Gastrocnemius medialis (tissue), 4 donors: Measurements from ENCODE around the gene PLSCR4.

Experiments
- POLR2A ChIP-seq, 2 donors: fragments of 450-650 bp; IDR thresholded peaks; one replicate each; pipeline ENCODE4 v1.6.1; 2017; ENCODE audit warnings: antibody characterized with exemption in 2 of 2, mild to moderate bottlenecking in 2 of 2, moderate library complexity in 2 of 2
- TF ChIP-seq, protein P1 (sequence below), 5 experiments: fragments of 450-650 bp in 3 of 5; fragments of 200-600 bp in 2 of 5; sonication (generic) in 2 of 5; IDR thresholded peaks in 4 of 5; conservative IDR thresholded peaks in 1 of 5; 1 replicate in 4 of 5; 2 replicates in 1 of 5; pipeline ENCODE4 v1.5.1; 2016 to 2019; ENCODE audit warnings: antibody characterized with exemption in 5 of 5, mild to moderate bottlenecking in 3 of 5, moderate library complexity in 3 of 5

DNA sequence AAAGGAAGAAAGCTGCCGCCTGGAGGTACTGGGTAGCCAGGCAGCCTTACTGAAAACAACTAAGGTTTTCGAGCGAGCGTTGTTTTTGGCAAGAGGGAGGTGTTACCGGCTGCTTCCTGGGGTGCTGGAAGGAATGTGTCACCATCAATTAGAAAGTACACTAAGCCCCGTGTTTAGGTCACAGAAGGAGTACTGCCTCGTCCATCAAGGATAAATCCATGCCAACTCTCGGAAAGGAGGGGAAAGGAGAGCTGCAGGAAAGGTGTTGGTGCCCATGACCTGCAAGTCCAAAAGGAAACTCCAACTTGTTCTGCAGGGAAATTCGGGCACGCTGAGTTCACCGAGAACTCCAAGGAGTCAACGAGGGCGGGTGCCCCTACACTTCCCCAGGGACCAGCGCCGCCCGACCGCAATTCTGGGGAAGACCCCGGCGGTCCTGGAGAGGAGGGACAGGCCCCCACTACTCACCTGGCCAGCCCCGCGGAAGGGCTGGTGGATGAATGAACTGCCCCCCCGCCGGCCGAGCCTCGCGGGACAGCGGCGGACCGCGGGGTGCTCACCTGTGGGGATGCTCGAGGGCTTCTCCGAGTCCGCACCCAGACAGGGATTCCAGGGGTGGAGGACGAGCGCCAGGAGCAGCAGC lies 90.5 kb downstream of the PLSCR4 start:
- no peak for TF ChIP-seq POLR2A (IDR thresholded peaks at IDR 0.05)
- TF ChIP-seq, protein P1, sequence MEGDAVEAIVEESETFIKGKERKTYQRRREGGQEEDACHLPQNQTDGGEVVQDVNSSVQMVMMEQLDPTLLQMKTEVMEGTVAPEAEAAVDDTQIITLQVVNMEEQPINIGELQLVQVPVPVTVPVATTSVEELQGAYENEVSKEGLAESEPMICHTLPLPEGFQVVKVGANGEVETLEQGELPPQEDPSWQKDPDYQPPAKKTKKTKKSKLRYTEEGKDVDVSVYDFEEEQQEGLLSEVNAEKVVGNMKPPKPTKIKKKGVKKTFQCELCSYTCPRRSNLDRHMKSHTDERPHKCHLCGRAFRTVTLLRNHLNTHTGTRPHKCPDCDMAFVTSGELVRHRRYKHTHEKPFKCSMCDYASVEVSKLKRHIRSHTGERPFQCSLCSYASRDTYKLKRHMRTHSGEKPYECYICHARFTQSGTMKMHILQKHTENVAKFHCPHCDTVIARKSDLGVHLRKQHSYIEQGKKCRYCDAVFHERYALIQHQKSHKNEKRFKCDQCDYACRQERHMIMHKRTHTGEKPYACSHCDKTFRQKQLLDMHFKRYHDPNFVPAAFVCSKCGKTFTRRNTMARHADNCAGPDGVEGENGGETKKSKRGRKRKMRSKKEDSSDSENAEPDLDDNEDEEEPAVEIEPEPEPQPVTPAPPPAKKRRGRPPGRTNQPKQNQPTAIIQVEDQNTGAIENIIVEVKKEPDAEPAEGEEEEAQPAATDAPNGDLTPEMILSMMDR (IDR thresholded peaks at IDR 0.05 in 4 of 5, conservative IDR thresholded peaks at IDR 0.05 in 1 of 5), result peak in 4 of 5 experiments; percentile 8 to 55 (median 32)
